ENCODE data around the gene FCN1.

Gene FCN1

DNA sequence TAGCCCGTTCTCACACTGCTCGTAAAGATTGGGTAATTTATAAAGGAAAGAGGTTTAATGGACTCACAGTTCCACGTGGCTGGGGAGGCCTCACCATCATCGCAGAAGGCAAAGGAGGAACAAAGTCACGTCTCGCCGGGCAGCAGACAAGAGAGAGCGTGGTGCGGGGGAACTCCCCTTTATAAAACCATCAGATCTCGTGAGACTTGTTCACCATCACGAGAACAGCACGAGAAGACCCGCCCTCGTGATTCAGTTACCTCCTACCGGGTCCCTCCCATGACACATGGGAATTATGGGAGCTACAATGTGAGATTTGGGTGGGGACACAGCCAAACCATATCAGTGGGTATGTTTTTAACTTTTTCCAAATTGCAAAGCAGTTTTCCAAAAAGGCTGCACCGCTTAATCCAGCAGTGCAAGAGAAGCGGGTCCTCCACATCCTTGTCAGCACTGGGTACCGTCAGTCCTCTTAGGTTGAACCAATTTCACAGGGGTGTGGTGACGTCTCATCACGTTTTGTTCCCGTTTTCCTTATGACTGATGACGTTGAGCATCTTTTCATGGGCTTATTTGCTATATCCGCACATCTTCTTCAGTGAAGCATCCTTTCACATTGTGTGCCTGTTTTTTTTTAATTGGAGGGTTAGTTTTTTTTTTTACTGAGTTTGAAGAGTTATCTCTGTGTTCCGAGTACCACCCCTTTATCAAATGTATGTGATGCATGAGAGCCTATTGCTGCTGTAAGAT is 45.1 kb downstream of the FCN1 start:
- TF ChIP-seq ZNF8 (CRISPR knock-in tag; IDR thresholded peaks at IDR 0.05) (no peak), ZNF70 (CRISPR knock-in tag; IDR thresholded peaks at IDR 0.05) (no peak), GLIS3 (CRISPR knock-in tag; IDR thresholded peaks at IDR 0.05) (no peak), ZNF565 (CRISPR knock-in tag; conservative IDR thresholded peaks at IDR 0.05; ENCODE audit: low read depth) (no peak)
- TF ChIP-seq, protein P1, sequence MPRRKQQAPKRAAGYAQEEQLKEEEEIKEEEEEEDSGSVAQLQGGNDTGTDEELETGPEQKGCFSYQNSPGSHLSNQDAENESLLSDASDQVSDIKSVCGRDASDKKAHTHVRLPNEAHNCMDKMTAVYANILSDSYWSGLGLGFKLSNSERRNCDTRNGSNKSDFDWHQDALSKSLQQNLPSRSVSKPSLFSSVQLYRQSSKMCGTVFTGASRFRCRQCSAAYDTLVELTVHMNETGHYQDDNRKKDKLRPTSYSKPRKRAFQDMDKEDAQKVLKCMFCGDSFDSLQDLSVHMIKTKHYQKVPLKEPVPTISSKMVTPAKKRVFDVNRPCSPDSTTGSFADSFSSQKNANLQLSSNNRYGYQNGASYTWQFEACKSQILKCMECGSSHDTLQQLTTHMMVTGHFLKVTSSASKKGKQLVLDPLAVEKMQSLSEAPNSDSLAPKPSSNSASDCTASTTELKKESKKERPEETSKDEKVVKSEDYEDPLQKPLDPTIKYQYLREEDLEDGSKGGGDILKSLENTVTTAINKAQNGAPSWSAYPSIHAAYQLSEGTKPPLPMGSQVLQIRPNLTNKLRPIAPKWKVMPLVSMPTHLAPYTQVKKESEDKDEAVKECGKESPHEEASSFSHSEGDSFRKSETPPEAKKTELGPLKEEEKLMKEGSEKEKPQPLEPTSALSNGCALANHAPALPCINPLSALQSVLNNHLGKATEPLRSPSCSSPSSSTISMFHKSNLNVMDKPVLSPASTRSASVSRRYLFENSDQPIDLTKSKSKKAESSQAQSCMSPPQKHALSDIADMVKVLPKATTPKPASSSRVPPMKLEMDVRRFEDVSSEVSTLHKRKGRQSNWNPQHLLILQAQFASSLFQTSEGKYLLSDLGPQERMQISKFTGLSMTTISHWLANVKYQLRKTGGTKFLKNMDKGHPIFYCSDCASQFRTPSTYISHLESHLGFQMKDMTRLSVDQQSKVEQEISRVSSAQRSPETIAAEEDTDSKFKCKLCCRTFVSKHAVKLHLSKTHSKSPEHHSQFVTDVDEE (CRISPR knock-in tag; IDR thresholded peaks at IDR 0.05): no peak

DNA sequence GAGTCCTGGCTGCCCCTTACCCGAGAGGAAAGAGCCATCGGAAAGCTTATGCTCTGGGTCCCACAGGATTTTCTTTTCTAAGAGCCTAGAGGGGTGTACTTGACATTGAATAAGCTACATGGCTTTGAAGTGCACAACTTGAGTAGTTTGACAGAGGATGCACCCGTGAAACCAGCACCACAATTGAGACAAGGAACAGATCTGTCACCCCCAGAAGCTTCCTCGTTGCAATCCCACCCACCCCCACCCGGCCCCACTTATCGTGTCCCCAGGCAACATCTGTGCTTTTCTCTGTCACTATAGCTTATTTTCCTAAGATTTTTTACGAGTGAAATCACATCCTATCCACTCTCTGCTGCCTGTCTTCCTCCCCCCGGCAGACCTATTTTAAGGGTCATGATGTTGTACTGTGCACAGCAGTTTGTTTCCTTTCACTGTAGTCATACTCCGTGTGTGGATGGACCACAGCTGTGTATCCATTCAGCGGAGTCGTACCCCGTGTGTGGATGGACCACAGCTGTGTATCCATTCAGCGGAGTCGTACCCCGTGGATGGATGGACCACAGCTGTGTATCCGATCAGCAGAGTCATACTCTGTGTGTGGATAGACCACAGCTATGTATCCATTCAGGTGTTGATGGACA is 45.9 kb downstream of the FCN1 start:
- no peak for ATAC-seq
- TF ChIP-seq ISL1 (CRISPR knock-in tag; IDR thresholded peaks at IDR 0.05): no peak
- TF ChIP-seq OSR1 (CRISPR knock-in tag; IDR thresholded peaks at IDR 0.05): no peak
- no peak for TF ChIP-seq PPARA (CRISPR knock-in tag; IDR thresholded peaks at IDR 0.05; ENCODE audit: borderline replicate concordance)
- TF ChIP-seq ZNF565 (CRISPR knock-in tag; conservative IDR thresholded peaks at IDR 0.05; ENCODE audit: low read depth): no peak
- no peak for TF ChIP-seq ZC3H10 (CRISPR knock-in tag; IDR thresholded peaks at IDR 0.05)
- no peak for TF ChIP-seq TCF4 (CRISPR knock-in tag; IDR thresholded peaks at IDR 0.05; ENCODE audit: borderline replicate concordance)
- no peak for TF ChIP-seq TOX (CRISPR knock-in tag; IDR thresholded peaks at IDR 0.05; ENCODE audit: borderline replicate concordance)
- no peak for TF ChIP-seq ARNTL (CRISPR knock-in tag; IDR thresholded peaks at IDR 0.05; ENCODE audit: borderline replicate concordance, low read depth)
- no peak for TF ChIP-seq BACH2 (CRISPR knock-in tag; IDR thresholded peaks at IDR 0.05; ENCODE audit: borderline replicate concordance)

More for the DNA sequence above, 45.1 kb downstream of the FCN1 start:
- ATAC-seq: no peak

DNA sequence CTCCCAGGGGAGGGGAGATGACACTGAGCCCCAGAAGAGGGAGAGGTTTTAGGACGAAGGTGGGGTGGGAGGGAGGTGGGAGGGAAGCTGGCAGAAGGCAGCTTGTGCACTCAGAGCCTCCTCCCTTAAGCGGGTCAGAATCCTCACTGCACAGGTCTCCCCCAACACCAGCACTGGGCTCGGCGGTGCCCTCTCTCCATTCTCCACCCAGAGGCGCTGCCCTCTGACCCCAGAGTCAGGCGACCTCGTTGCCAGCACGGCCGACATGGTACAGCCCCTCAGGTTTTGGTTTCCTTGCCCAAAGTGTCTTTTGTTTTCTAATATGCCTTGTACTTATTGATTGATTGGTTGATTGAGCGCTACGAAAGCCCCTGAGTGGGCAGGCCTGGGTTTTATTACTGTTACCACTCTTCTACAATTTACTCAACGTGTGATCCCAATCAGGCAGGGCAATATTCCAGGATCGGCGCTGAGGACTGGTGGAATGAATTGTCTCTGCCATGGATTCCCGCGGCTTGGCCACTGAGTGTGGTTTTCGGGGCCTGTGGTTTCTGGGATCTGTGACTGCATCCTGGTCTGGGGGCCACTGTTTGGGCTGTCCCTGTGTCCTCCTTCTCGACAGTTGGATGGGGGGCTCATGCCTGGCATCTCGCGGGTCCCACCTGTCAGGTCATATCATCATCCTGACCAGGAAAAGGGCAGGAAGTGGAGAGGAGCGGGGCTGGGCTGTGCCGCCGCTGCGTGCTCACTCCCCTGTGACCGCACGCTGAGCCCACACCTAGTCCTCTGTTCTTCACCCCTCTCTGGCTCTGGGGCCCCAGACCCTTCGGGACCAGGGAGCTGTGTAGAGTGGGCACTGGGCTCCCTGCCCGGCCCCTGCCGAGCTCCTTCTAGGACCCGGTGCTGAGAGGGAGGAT is 46.7 kb downstream of the FCN1 start:
- TF ChIP-seq TOX (CRISPR knock-in tag; IDR thresholded peaks at IDR 0.05; ENCODE audit: borderline replicate concordance) (no peak), GLIS3 (CRISPR knock-in tag; IDR thresholded peaks at IDR 0.05) (no peak), RARB (CRISPR knock-in tag; IDR thresholded peaks at IDR 0.05) (no peak), ZC3H10 (CRISPR knock-in tag; IDR thresholded peaks at IDR 0.05) (no peak), ZNF70 (CRISPR knock-in tag; IDR thresholded peaks at IDR 0.05) (no peak), ZFP30 (CRISPR knock-in tag; IDR thresholded peaks at IDR 0.05) (no peak), PPARA (CRISPR knock-in tag; IDR thresholded peaks at IDR 0.05; ENCODE audit: borderline replicate concordance) (no peak), TCF4 (CRISPR knock-in tag; IDR thresholded peaks at IDR 0.05; ENCODE audit: borderline replicate concordance) (no peak)
- TF ChIP-seq, protein P2, sequence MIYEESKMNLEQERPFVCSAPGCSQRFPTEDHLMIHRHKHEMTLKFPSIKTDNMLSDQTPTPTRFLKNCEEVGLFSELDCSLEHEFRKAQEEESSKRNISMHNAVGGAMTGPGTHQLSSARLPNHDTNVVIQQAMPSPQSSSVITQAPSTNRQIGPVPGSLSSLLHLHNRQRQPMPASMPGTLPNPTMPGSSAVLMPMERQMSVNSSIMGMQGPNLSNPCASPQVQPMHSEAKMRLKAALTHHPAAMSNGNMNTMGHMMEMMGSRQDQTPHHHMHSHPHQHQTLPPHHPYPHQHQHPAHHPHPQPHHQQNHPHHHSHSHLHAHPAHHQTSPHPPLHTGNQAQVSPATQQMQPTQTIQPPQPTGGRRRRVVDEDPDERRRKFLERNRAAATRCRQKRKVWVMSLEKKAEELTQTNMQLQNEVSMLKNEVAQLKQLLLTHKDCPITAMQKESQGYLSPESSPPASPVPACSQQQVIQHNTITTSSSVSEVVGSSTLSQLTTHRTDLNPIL (CRISPR knock-in tag; IDR thresholded peaks at IDR 0.05; ENCODE audit: low read depth): no peak
- TF ChIP-seq, protein P3, sequence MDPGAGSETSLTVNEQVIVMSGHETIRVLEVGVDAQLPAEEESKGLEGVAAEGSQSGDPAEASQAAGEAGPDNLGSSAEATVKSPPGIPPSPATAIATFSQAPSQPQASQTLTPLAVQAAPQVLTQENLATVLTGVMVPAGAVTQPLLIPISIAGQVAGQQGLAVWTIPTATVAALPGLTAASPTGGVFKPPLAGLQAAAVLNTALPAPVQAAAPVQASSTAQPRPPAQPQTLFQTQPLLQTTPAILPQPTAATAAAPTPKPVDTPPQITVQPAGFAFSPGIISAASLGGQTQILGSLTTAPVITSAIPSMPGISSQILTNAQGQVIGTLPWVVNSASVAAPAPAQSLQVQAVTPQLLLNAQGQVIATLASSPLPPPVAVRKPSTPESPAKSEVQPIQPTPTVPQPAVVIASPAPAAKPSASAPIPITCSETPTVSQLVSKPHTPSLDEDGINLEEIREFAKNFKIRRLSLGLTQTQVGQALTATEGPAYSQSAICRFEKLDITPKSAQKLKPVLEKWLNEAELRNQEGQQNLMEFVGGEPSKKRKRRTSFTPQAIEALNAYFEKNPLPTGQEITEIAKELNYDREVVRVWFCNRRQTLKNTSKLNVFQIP (CRISPR knock-in tag; IDR thresholded peaks at IDR 0.05; ENCODE audit: borderline replicate concordance, low read depth): no peak
- ATAC-seq: no peak

DNA sequence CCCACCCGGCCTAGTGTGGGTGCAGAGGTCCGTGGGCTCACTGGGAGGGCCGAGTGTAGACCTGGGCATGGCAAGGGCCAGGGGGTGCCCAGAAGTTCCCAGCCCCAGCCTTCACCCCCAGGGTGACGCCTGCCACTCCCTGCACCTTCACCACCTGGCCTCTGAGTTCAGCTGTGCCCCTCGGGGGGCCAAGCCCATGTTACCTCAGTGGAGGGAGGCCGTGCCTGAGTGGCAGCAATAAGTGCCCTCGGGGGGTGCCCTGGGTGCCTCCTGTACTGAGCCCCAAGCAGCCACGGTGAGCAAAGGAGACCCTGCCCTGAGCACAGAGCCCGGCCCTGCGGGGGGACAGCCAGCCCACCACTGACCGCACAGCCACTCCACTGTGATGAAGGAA is 47.4 kb downstream of the FCN1 start:
- no peak for ATAC-seq
- TF ChIP-seq RARB (CRISPR knock-in tag; IDR thresholded peaks at IDR 0.05) (no peak), BACH2 (CRISPR knock-in tag; IDR thresholded peaks at IDR 0.05; ENCODE audit: borderline replicate concordance) (no peak), TOX (CRISPR knock-in tag; IDR thresholded peaks at IDR 0.05; ENCODE audit: borderline replicate concordance) (no peak), TCF4 (CRISPR knock-in tag; IDR thresholded peaks at IDR 0.05; ENCODE audit: borderline replicate concordance) (no peak), ZFP3 (CRISPR knock-in tag; IDR thresholded peaks at IDR 0.05) (no peak), OSR1 (CRISPR knock-in tag; IDR thresholded peaks at IDR 0.05) (no peak)
- TF ChIP-seq, protein P4, sequence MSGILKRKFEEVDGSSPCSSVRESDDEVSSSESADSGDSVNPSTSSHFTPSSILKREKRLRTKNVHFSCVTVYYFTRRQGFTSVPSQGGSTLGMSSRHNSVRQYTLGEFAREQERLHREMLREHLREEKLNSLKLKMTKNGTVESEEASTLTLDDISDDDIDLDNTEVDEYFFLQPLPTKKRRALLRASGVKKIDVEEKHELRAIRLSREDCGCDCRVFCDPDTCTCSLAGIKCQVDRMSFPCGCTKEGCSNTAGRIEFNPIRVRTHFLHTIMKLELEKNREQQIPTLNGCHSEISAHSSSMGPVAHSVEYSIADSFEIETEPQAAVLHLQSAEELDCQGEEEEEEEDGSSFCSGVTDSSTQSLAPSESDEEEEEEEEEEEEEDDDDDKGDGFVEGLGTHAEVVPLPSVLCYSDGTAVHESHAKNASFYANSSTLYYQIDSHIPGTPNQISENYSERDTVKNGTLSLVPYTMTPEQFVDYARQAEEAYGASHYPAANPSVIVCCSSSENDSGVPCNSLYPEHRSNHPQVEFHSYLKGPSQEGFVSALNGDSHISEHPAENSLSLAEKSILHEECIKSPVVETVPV (CRISPR knock-in tag; IDR thresholded peaks at IDR 0.05): no peak
- TF ChIP-seq, protein P2 (CRISPR knock-in tag; IDR thresholded peaks at IDR 0.05; ENCODE audit: low read depth): no peak

All from SK-N-SH treated with all-trans-retinoic acid at 6 μM for 48 hours (cell line).